Measurements from ENCODE around the gene C10orf67.
"Not testable (repeated sequence)": the region's sequence is repeated elsewhere in the genome, so short reads cannot be mapped to it uniquely, and the experiment has no call there.

Gene C10orf67

GRCh38 chr10:23362069-23362830 is 17.7 kb upstream of the C10orf67 start:
- DNase-seq (ENCODE audit: low spot score), result no peak

GRCh38 chr10:23361665-23362064 is 17.1 kb upstream of the C10orf67 start:
- DNase-seq (ENCODE audit: low spot score), result no peak

GRCh38 chr10:23359692-23360380 is 15.2 kb upstream of the C10orf67 start:
- no peak for DNase-seq (ENCODE audit: low spot score)

- DNase-seq (ENCODE audit: low spot score), result no peak
Observed at GRCh38 chr10:23358357-23358756, 13.8 kb upstream of the C10orf67 start.

DNA sequence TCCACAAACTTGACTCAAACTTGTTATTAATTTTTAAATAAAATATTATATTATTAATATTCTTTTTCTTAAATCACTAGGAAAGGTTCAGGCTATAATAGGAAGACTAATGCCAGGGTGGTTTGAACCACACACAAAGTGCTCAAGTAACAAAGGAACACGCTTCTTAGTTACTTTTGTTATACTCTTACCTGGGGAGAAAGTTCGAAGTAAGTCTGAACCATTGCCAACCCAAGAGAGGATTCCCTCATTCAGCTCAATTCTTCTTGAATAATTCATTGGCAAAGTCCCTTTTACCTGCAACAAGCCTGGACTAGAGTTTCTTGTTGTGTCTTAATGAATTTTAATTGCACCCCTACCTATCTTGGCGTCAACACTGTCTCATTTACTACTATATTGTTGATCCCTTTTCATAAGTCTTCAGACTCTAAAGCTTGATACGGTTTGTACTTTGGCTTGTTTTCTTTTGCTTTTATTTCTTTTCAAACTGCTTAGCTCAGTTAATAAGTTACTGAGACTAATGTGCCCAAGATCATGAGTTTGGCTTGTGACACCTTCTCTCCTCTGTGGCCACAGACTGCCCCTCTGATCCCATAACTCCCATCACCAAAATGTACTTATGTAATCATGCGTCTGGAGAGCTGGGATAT is 10.2 kb upstream of the C10orf67 start:
- no peak for DNase-seq (ENCODE audit: low spot score)

GRCh38 chr10:23351926-23352519 is 7.4 kb upstream of the C10orf67 start:
- DNase-seq (ENCODE audit: low spot score), result no peak

DNA sequence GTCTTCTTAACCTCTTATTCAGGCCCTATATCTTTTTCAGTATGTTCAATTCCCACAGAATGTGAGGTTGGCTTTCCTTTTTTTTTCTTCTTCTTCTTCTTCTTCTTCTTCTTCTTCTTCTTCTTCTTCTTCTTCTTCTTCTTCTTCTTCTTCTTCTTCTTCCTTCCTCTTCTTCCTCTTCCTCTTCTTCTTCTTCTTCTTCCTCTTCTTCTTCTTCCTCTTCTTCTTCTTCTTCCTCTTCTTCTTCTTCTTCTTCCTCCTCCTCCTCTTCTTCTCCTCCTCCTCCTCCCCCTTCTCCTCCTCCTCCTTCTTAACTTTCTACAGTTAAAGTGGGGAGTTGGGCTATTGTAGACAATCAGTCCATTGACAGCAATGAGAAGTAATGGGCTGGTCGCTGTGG is 6.1 kb upstream of the C10orf67 start:
- not testable (repeated sequence) for DNase-seq (ENCODE audit: low spot score)

- no peak for DNase-seq (ENCODE audit: low spot score)
Observed at GRCh38 chr10:23345861-23346260, 1.3 kb upstream of the C10orf67 start.

GRCh38 chr10:23343591-23344240 is 881 bp downstream of the C10orf67 start:
- no peak for DNase-seq (ENCODE audit: low spot score)

- DNase-seq (ENCODE audit: low spot score), result peak; percentile 37
Observed at GRCh38 chr10:23342213-23342884, 2.2 kb downstream of the C10orf67 start.

GRCh38 chr10:23341004-23341403 is 3.6 kb downstream of the C10orf67 start:
- DNase-seq (ENCODE audit: low spot score), result peak; percentile 49

GRCh38 chr10:23340354-23340753 is 4.2 kb downstream of the C10orf67 start:
- no peak for DNase-seq (ENCODE audit: low spot score)

DNA sequence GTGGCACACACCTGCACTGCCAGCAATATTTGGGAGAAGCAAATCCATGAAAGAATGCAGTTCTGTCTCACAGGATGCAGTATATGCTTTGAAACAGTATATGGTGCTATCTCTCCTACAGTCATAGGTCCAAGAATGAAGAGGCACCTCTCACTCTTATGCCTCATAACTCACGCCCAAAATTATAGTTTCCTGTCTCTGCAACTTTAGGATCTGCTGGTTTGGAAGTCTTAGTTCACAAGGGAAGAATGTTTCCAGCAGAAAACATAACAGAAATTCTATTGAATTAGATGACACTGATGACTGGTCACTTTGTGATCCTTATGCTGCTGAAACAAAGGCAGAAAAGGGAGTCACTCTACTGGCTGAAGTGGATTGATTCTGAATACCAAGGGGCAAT is 5.7 kb downstream of the C10orf67 start:
- DNase-seq (ENCODE audit: low spot score), result no peak

DNA sequence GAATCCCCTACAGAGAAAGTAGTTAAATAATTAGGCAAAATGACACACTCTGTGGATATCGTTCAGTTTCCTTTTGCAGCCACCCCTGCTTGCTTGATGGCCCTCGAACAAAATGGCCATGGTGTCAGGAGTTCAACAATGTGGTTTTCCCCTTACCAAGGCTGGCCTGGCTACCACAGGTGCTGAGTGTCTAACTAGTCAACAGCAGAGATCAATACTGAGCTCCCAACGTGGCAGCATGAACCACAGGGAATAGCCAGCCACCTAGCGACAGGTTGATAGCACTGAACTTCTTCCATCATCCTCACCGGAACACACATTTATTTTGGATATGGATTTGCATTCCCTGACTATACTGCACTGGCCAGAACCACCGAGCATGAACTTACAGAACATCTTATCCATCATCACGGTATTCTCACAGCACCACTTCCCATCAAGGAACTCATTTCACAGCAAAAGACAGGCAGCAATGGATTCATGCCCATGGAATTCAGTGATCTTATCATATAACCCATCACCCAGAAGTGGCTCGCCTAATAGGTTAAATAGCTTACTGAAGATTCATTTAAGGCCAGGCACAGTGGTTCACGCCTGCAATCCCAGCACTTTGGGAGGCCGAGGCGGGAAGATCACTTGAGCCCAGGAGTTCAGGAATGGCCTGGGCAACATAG is 6.3 kb downstream of the C10orf67 start:
- DNase-seq (ENCODE audit: low spot score), result no peak

DNA sequence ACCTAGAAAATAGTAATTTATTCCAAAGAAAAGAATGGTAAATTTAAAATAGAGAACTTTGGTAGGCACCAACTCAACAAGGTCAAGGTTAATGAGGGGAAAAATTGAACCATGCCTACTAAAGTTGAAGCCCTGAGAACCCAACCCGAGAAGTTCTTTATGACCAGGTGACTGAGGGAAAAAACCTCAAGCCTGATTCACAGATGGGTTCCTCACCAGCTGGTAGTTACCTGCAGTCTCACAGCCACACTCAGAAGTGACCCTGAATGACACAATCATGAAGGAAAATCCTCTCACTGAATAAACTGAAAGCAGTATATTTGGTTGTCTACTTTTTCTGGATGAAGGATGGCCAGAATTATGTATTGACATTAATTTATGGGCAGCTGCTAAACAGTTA is 7.0 kb downstream of the C10orf67 start:
- no peak for DNase-seq (ENCODE audit: low spot score)

DNA sequence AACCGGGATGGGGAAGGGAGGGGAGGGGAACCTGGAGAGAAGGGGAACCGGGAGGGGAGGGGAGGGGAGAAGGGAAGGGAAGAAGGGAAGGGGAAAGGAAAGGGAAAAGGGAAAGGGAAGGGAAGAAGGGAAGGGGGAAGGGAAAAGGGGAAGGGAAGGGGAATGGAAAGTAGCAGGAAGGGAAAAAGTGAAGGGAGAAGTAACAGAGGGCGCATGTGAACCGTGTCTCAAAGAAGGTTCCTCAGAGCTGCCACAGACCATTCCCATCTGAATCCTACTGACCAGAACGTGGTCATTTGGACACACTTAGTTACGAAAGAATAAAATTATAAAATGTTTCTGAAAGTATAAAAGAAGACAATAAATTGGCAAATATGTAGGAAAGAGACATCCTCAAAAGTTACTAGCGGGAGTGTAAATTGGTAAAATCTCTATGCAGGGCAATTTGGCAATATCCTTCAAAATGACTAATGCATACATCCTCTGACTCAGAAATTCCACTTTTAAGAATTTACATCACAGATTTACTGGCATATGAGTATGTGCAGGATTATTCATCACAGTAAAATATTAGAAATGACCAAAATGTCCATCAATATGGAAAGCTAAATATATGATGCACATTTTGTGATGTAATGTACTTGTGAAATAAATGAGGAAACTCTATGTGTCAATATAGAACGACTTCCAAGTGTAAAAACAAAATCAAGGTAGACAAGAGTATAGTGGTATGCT is 12.9 kb downstream of the C10orf67 start:
- no peak for DNase-seq (ENCODE audit: low spot score)

GRCh38 chr10:23330948-23331347 is 13.6 kb downstream of the C10orf67 start:
- no peak for DNase-seq (ENCODE audit: low spot score)

DNA sequence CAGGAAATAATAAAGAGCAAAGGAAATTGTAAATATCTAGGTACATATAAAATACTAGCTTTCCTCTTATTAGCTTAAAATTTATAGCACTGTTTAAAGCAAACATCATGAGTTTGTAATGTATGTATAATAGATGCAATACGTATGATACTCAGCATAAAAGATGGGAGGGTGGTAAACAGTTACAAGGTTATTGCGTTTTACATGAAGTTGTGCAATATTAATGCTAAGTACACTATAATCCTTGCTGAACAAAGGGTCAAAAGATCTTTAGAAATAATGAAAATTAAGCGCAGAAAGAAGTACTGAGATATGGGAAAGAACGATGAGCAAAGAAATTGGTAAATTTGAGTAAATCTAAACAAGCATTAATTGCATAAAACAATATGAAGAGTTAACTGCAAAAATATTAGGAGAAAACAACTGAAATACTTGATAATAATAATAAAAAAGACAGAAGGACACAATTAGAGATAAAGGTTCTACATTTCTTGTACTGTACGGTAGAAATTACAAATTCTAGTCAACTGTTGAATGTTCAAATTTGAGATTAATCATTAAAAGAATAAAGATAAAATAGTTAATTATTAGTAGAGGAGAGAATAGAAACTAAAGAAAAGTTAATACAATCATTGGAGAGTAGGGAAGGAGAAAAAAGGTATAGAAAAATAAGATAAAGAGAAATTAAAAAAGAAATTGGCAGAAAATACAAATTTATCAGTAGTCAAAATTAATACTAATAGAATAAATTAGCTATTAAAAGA is 17.9 kb downstream of the C10orf67 start:
- no peak for DNase-seq (ENCODE audit: low spot score)

- no peak for DNase-seq (ENCODE audit: low spot score)
Observed at GRCh38 chr10:23325132-23325531, 19.5 kb downstream of the C10orf67 start.

DNA sequence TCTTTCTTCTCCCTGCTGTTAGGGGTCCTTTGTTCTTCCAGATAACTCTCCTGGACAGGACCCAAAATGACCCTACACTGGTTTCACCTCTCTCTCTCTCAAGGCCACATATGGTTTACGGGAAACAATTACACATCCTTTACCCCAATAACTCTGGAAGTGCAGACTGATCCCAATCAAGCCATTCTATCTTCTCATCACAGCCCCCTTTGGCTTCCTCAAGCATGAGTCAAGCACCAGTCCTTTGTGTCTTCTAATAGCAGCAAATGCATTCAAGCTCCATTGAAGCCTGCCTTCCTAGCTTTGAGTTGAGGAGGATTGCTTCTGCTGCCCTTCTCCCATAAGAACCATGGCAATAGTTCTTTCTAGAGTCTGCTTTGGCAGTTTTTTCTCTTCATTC is 20.2 kb downstream of the C10orf67 start:
- no peak for DNase-seq (ENCODE audit: low spot score)
